ENCODE results near the gene TEDDM1.
"Not testable (repeated sequence)": the region's sequence is repeated elsewhere in the genome, so short reads cannot be mapped to it uniquely, and the experiment has no call there.

Gene TEDDM1

GRCh38 chr1:182383037-182383661 lies 17.3 kb downstream of the TEDDM1 start:
- no peak for DNase-seq (ENCODE audit: low read depth)
- in situ Hi-C loops (cut with HindIII; ENCODE audit: low sequenced_read_pairs): no loop called here
- no peak overlapping the region for H3K4me3 ChIP-seq (ENCODE audit: low read depth, low read length)
- no peak for TF ChIP-seq CTCF (IDR thresholded peaks at IDR 0.05; ENCODE audit: low read depth, low read length, missing control alignments)

- no peak for TF ChIP-seq CTCF (IDR thresholded peaks at IDR 0.05; ENCODE audit: low read depth, low read length, missing control alignments)
- no peak overlapping the region for H3K4me3 ChIP-seq (ENCODE audit: low read depth, low read length)
- no peak for DNase-seq (ENCODE audit: low read depth)
- in situ Hi-C loops (cut with HindIII; ENCODE audit: low sequenced_read_pairs): no loop called here
These were observed 18.3 kb downstream of the TEDDM1 start for GRCh38 chr1:182381962-182382819.

GRCh38 chr1:182380199-182380598 lies 20.3 kb downstream of the TEDDM1 start:
- TF ChIP-seq CTCF (IDR thresholded peaks at IDR 0.05; ENCODE audit: low read depth, low read length, missing control alignments): no peak
- DNase-seq (ENCODE audit: low read depth): no peak
- no peak overlapping the region for H3K4me3 ChIP-seq (ENCODE audit: low read depth, low read length)
- in situ Hi-C loops (cut with HindIII; ENCODE audit: low sequenced_read_pairs): no loop called here

GRCh38 chr1:182379781-182380180 lies 20.7 kb downstream of the TEDDM1 start:
- H3K4me3 ChIP-seq (ENCODE audit: low read depth, low read length); DNase-seq (ENCODE audit: low read depth); in situ Hi-C loops (cut with HindIII; ENCODE audit: low sequenced_read_pairs): not testable (repeated sequence)

GRCh38 chr1:182376936-182377574 lies 23.4 kb downstream of the TEDDM1 start:
- in situ Hi-C loops (cut with HindIII; ENCODE audit: low sequenced_read_pairs): no loop called here
- H3K4me3 ChIP-seq (ENCODE audit: low read depth, low read length): no peak overlapping the region
- TF ChIP-seq CTCF (IDR thresholded peaks at IDR 0.05; ENCODE audit: low read depth, low read length, missing control alignments): no peak
- DNase-seq (ENCODE audit: low read depth): no peak

GRCh38 chr1:182374101-182374834 lies 26.2 kb downstream of the TEDDM1 start:
- in situ Hi-C loops (cut with HindIII; ENCODE audit: low sequenced_read_pairs): no loop called here
- no peak overlapping the region for H3K4me3 ChIP-seq (ENCODE audit: low read depth, low read length)
- no peak for TF ChIP-seq CTCF (IDR thresholded peaks at IDR 0.05; ENCODE audit: low read depth, low read length, missing control alignments)
- no peak for DNase-seq (ENCODE audit: low read depth)

Data from astrocyte of the cerebellum (primary cell).